GM12864 (cell line): ENCODE data around the gene ZFHX3.

ENCODE experiments used
- DNase-seq: peaks from one replicate; pipeline ENCODE4 v3.0.0-alpha.2; 2011; ENCODE audit warnings: low read depth
- H3K4me3 ChIP-seq: 2 replicates; pipeline ENCODE4 v1.5.1; 2011; ENCODE audit warnings: mild to moderate bottlenecking, low read depth, low read length, control low read depth
- TF ChIP-seq, protein P1 (sequence below): IDR thresholded peaks from 2 replicates; pipeline ENCODE4 v1.5.1; 2011; ENCODE audit warnings: low read depth, mild to moderate bottlenecking, moderate library complexity, low read length, control low read depth, inconsistent platforms; ENCODE audit errors: missing control alignments

ZFHX3 gene

DNA sequence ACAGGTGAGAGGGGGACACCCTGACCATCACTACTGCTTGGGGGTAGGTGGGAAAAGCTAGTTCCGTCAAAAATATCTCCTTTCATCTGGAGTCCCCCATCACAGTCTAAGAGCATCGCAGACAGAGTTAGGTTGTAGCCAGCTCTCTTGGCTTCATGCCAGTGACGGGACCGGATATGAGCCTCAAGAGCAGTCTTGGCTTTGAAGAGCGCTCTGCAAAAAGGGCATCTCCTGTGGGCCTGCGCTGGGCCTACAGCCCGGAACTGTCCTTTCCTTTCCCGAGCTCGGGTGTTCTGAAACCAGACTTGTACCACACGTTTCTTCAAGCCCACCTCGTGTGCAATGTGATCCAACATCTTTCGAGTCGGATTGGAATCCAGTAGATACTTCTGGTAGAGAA lies 253.6 kb downstream of the ZFHX3 start:
- H3K4me3 ChIP-seq = no peak overlapping the region
- no peak for DNase-seq
- TF ChIP-seq, protein P1, sequence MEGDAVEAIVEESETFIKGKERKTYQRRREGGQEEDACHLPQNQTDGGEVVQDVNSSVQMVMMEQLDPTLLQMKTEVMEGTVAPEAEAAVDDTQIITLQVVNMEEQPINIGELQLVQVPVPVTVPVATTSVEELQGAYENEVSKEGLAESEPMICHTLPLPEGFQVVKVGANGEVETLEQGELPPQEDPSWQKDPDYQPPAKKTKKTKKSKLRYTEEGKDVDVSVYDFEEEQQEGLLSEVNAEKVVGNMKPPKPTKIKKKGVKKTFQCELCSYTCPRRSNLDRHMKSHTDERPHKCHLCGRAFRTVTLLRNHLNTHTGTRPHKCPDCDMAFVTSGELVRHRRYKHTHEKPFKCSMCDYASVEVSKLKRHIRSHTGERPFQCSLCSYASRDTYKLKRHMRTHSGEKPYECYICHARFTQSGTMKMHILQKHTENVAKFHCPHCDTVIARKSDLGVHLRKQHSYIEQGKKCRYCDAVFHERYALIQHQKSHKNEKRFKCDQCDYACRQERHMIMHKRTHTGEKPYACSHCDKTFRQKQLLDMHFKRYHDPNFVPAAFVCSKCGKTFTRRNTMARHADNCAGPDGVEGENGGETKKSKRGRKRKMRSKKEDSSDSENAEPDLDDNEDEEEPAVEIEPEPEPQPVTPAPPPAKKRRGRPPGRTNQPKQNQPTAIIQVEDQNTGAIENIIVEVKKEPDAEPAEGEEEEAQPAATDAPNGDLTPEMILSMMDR = no peak

DNA sequence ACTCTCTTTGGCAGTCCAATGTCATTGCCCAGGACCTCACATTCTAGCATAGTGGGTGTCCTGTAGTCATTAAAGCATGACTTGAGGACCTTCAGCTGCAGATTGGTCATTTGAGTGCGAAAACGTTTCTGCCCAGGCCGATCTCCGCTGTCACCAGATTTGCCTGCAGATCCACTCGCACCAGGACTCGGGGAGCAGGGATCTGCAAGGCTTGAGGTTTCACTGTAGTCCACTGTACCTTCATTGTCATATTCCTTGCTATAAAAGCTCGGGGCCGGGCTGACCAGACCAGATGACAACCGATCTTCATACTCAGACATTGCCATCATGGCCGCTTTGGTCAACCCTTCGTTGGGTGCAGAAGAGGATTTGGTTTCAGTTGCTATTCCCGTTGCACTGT lies 254.2 kb downstream of the ZFHX3 start:
- DNase-seq = no peak
- H3K4me3 ChIP-seq = no peak overlapping the region
- TF ChIP-seq, protein P1 = no peak

DNA sequence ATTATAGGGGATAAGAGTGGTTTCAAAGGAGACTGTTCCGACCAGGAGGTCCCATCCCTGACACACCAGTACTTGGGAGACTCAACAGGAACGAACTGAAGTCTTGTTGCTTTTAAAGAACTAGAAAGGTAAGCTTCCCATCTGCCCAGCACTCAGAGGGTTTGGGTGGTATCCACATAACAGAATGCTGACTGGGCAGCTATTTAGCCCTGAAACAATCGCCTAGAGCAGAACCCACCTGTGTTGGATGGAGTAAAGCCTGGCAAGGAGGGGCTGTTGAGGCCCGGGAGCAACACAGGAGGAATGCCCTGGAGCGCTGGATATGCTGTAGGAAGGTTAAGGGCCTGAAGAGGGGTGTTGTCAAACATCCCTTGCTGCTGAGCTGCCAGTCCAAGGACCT lies 254.9 kb downstream of the ZFHX3 start:
- TF ChIP-seq, protein P1 = no peak
- H3K4me3 ChIP-seq = no peak overlapping the region
- no peak for DNase-seq

DNA sequence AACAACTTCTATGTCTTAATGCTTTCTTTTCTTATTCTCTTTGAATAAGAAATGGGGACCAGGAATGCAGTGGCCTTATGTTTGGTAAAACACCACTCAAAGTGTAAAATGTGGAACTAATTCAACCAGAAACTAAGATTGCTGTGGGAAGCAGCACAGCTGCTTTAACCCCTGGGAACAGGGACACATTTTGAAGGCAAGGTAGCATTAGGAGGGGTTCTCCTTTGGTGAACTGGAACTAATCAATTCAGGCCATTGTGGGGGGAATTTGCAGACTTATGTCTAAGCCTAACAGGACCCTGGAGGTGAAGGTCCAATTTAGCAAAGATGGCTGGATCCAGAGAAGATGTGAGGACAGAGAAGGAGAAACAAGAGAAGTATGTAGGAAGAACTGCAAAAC lies 256.1 kb downstream of the ZFHX3 start:
- no peak overlapping the region for H3K4me3 ChIP-seq
- TF ChIP-seq, protein P1 = no peak
- DNase-seq = no peak

DNA sequence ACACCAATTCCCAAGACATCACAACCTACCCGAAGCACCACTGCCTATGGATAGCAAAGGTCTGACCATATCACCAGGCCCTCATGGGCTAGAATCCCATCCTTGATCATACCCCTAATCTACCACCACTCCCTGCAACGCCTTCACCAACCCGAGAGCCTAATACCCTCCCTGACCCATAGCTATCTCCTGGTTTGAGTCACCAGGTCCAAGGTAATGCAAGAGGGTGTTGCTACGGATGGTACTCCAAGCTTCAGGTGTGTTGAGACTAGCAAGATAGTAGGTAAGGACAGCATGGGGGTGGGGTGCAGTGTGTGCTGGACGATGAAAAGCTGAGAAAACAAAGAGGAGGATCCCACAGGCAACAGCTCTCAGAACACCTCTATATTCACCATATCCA lies 258.0 kb downstream of the ZFHX3 start:
- no peak overlapping the region for H3K4me3 ChIP-seq
- DNase-seq = no peak
- TF ChIP-seq, protein P1 = no peak

DNA sequence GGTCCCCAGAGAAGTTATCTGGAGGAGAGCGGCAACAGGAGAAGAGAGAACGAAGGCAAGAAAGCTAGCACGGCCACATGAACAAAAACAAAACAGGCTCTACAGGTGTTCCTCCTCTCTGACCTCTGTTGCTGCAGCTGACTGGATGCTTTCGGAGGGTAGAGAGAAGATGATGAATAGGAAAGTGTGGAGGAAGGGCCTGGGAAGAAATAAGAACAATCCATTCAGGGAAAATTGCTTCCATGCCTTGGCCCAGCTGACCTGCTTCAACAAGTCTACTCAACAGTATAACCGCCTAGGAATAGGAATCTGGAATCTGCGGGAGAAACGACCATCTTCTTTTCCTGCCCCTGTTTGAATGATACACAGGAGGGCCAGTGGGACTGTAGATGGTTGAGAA lies 258.5 kb downstream of the ZFHX3 start:
- DNase-seq = no peak
- no peak overlapping the region for H3K4me3 ChIP-seq
- TF ChIP-seq, protein P1 = no peak

DNA sequence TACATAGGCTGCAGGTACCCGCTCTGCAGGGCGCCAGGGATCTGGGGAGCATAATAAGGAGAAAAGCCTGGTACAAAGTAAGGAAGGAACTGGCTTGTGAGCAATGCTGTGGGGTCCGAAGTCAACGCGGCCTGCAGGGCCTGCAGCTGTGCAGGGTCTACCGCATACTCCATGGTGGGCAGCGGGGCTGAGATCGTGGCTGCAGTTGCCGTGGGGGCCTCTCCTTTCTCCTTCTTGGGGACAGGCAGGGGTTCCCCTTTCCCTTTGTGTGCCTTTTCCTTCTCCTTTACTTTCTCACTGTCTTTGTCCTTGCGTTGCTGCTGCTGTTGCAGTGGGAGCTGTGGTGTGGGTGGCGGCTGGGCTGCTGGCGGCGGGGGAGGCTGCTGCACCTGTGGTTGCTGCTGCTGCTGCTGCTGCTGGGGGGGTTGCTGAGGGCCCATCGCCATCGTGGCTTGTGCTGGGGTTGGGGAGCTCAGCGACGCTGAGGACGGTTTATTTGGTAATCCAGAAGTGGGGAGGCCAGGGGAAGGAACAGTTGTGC lies 259.6 kb downstream of the ZFHX3 start:
- no peak for DNase-seq
- no peak overlapping the region for H3K4me3 ChIP-seq
- TF ChIP-seq, protein P1 = no peak
